Measurements from ENCODE around the gene SLC16A6. TPM values are rescaled to one million over a fixed set of nuclear protein-coding genes. Genes with fewer than 3 reads are reported as not detected.
A peak's percentile ranks its signal among the peaks of the same experiment; 100 is the strongest.
"Not testable (repeated sequence)": the region's sequence is repeated elsewhere in the genome, so short reads cannot be mapped to it uniquely, and the experiment has no call there.

The SLC16A6 gene
- total RNA-seq, 1 donor from 2014 or later: 0.23 TPM

GRCh38 chr17:68255731-68256538, 35.0 kb downstream of the SLC16A6 start:
- Mint-ChIP-seq H3K27ac (ENCODE audit: unreplicated experiment) (no peak overlapping the region), H3K27me3 (ENCODE audit: low read depth) (no peaks in the 10 kb centered on the region), H3K36me3 (ENCODE audit: low read depth) (peaks cover 15% of the 10 kb centered on the region), H3K4me1 (peaks cover 15% of the 10 kb centered on the region), H3K9me3 (no peaks in the 10 kb centered on the region), H3K4me3 (no peak overlapping the region)
- DNase-seq (ENCODE audit: low read depth, low spot score): no peak
- TF ChIP-seq, protein P1, sequence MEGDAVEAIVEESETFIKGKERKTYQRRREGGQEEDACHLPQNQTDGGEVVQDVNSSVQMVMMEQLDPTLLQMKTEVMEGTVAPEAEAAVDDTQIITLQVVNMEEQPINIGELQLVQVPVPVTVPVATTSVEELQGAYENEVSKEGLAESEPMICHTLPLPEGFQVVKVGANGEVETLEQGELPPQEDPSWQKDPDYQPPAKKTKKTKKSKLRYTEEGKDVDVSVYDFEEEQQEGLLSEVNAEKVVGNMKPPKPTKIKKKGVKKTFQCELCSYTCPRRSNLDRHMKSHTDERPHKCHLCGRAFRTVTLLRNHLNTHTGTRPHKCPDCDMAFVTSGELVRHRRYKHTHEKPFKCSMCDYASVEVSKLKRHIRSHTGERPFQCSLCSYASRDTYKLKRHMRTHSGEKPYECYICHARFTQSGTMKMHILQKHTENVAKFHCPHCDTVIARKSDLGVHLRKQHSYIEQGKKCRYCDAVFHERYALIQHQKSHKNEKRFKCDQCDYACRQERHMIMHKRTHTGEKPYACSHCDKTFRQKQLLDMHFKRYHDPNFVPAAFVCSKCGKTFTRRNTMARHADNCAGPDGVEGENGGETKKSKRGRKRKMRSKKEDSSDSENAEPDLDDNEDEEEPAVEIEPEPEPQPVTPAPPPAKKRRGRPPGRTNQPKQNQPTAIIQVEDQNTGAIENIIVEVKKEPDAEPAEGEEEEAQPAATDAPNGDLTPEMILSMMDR (conservative IDR thresholded peaks at IDR 0.05): no peak

GRCh38 chr17:68255151-68255550, 35.8 kb downstream of the SLC16A6 start:
- Mint-ChIP-seq H3K36me3 (ENCODE audit: low read depth) (peaks cover 15% of the 10 kb centered on the region), H3K4me3 (no peak overlapping the region)
- no peak for DNase-seq (ENCODE audit: low read depth, low spot score)

GRCh38 chr17:68253426-68253825, 37.5 kb downstream of the SLC16A6 start:
- not testable (repeated sequence) for H3K9me3 Mint-ChIP-seq, H3K4me3 Mint-ChIP-seq
- peaks cover 15% of the 10 kb centered on the region for H3K36me3 Mint-ChIP-seq (ENCODE audit: low read depth)

More at GRCh38 chr17:68255151-68255550, 35.8 kb downstream of the SLC16A6 start:
- Mint-ChIP-seq H3K9me3 (no peaks in the 10 kb centered on the region), H3K4me1 (peaks cover 14% of the 10 kb centered on the region), H3K27me3 (ENCODE audit: low read depth) (no peaks in the 10 kb centered on the region), H3K27ac (ENCODE audit: unreplicated experiment) (no peak overlapping the region)
- TF ChIP-seq, protein P1 (conservative IDR thresholded peaks at IDR 0.05): no peak

GRCh38 chr17:68249354-68249765, 41.6 kb downstream of the SLC16A6 start:
- H3K4me3 Mint-ChIP-seq: peak overlapping the region; percentile 96
- no peak for DNase-seq (ENCODE audit: low read depth, low spot score)
- H3K4me1 Mint-ChIP-seq: peaks cover 18% of the 10 kb centered on the region
- H3K9me3 Mint-ChIP-seq: no peaks in the 10 kb centered on the region
- TF ChIP-seq, protein P1 (conservative IDR thresholded peaks at IDR 0.05): no peak
- H3K27me3 Mint-ChIP-seq (ENCODE audit: low read depth): peaks cover 2% of the 10 kb centered on the region
- no peak overlapping the region for H3K27ac Mint-ChIP-seq (ENCODE audit: unreplicated experiment)
- H3K36me3 Mint-ChIP-seq (ENCODE audit: low read depth): peaks cover 10% of the 10 kb centered on the region

More at GRCh38 chr17:68253426-68253825, 37.5 kb downstream of the SLC16A6 start:
- H3K27ac Mint-ChIP-seq (ENCODE audit: unreplicated experiment); H3K4me1 Mint-ChIP-seq; DNase-seq (ENCODE audit: low read depth, low spot score); H3K27me3 Mint-ChIP-seq (ENCODE audit: low read depth): not testable (repeated sequence)

- TF ChIP-seq, protein P1 (conservative IDR thresholded peaks at IDR 0.05): no peak
- H3K9me3 Mint-ChIP-seq: no peaks in the 10 kb centered on the region
- DNase-seq (ENCODE audit: low read depth, low spot score): no peak
- H3K4me1 Mint-ChIP-seq: peaks cover 18% of the 10 kb centered on the region
- H3K27me3 Mint-ChIP-seq (ENCODE audit: low read depth): peaks cover 2% of the 10 kb centered on the region
- H3K4me3 Mint-ChIP-seq: peak overlapping the region; percentile 96
- H3K27ac Mint-ChIP-seq (ENCODE audit: unreplicated experiment): no peak overlapping the region
- peaks cover 7% of the 10 kb centered on the region for H3K36me3 Mint-ChIP-seq (ENCODE audit: low read depth)
These were observed 42.0 kb downstream of the SLC16A6 start for GRCh38 chr17:68248891-68249290.

DNA sequence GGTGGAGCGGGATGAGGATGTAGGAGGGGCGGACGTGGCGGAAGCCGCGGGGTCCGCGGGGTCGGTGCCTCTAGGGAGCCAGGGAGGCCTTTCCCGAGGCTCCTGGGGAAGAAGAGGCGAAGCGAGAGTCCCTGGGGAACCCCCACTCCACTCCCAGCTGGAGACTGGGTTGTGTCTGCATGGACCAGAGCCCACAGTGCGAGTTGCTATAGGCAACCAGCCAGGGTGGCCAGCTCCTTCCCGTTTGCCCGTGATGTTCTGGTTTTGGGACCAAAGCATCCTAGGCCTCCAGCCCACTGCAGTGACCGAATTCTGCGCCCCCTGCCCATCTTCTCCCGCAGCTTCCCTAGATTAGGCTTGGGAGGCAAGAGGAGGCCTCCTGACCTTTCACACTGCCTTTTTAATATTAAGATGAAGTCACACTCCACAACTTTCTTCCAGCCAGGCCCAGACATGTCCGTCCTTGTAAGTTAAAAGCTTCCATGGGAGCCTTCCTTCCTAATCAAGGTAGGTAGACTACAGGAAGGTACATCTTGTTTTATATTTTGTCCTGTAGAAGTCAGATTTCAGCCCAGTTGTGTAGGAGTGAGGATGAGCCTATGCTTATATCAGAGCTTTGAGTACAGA, 42.6 kb downstream of the SLC16A6 start:
- no peaks in the 10 kb centered on the region for H3K9me3 Mint-ChIP-seq
- DNase-seq (ENCODE audit: low read depth, low spot score): no peak
- peak overlapping the region; percentile 96 for H3K4me3 Mint-ChIP-seq
- peaks cover 2% of the 10 kb centered on the region for H3K27me3 Mint-ChIP-seq (ENCODE audit: low read depth)
- H3K4me1 Mint-ChIP-seq: peaks cover 18% of the 10 kb centered on the region
- peak overlapping the region; percentile 94 for H3K27ac Mint-ChIP-seq (ENCODE audit: unreplicated experiment)
- peaks cover 7% of the 10 kb centered on the region for H3K36me3 Mint-ChIP-seq (ENCODE audit: low read depth)
- TF ChIP-seq, protein P1 (conservative IDR thresholded peaks at IDR 0.05): no peak
